Measurements from ENCODE around the gene P4HA3. TPM values are rescaled to one million over a fixed set of nuclear protein-coding genes. Genes with fewer than 3 reads are reported as not detected.
"Not testable (repeated sequence)": the region's sequence is repeated elsewhere in the genome, so short reads cannot be mapped to it uniquely, and the experiment has no call there.

P4HA3 gene
- total RNA-seq (2014; rRNA removed; shearing (Covaris generic)): 0.14 TPM in 1 of 2 replicates, not detected in the other

DNA sequence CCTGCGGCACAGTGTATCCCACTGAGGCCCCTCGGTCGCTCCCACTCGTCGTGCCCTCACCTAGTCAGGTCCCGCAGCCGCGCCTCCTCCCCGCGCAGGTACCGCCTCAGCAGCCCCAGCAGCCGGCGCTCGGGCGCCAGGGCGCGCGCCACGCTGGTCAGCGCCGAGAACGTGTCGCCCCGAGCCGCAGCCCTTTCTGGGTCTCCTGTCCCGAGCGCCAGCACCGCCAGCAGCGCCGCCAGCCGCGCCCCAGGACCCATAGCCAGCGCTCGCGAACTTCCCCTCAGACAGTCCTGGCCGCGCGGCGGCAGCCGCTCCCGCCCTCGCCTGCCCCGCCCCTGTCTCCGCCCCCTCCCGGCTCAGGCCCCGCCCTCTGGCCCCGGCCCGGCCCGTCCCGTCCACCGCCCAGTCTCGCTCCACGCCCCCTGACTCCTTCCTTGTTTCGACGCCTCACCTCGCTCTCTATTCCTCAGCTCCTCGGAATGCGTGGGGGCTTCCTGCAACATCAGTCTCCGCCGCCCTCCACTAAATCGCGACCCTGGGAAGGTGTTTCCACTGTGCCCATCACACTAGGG is at the start of gene P4HA3:
Gene P4HA3, minus strand, starts transcription at position 289 of the 575 bp plus-strand sequence. Its CDS starts 29 bp downstream, at position 260.
- Histone ChIP-seq H3K36me3 (replicated peaks; ENCODE audit: control insufficient read depth, insufficient read depth, low read length) (no peaks in the 10 kb centered on the region), H3K27me3 (ENCODE audit: control insufficient read depth, insufficient read depth, low read length) (peaks cover 21% of the 10 kb centered on the region), H3K4me3 (ENCODE audit: insufficient read depth, low read depth, low read length) (peak within 1 kb of the TSS; percentile 43)
- DNase-seq: peak; percentile 95

- DNase-seq: no peak
- no peaks in the 10 kb centered on the region; the same call in none of the 2 replicates for H3K36me3 ChIP-seq (replicated peaks; ENCODE audit: control insufficient read depth, insufficient read depth, low read length)
- H3K4me3 ChIP-seq (ENCODE audit: insufficient read depth, low read depth, low read length): no peak overlapping the region
- no peaks in the 10 kb centered on the region for H3K27me3 ChIP-seq (ENCODE audit: control insufficient read depth, insufficient read depth, low read length)
Measured at GRCh38 chr11:74357449-74357848, 46.0 kb upstream of the P4HA3 start.

GRCh38 chr11:74355626-74356025 is 44.2 kb upstream of the P4HA3 start:
- no peaks in the 10 kb centered on the region for H3K27me3 ChIP-seq (ENCODE audit: control insufficient read depth, insufficient read depth, low read length)
- DNase-seq: no peak
- no peak overlapping the region for H3K4me3 ChIP-seq (ENCODE audit: insufficient read depth, low read depth, low read length)
- no peaks in the 10 kb centered on the region; the same call in none of the 2 replicates for H3K36me3 ChIP-seq (replicated peaks; ENCODE audit: control insufficient read depth, insufficient read depth, low read length)

GRCh38 chr11:74354036-74354435 is 42.6 kb upstream of the P4HA3 start:
- DNase-seq: no peak
- Histone ChIP-seq H3K36me3 (replicated peaks; ENCODE audit: control insufficient read depth, insufficient read depth, low read length) (no peaks in the 10 kb centered on the region; the same call in 1 of the 2 replicates), H3K4me3 (ENCODE audit: insufficient read depth, low read depth, low read length) (no peak overlapping the region), H3K27me3 (ENCODE audit: control insufficient read depth, insufficient read depth, low read length) (no peaks in the 10 kb centered on the region)

GRCh38 chr11:74347381-74347780 is 35.9 kb upstream of the P4HA3 start:
- Histone ChIP-seq H3K36me3 (replicated peaks; ENCODE audit: control insufficient read depth, insufficient read depth, low read length) (peaks cover 3% of the 10 kb centered on the region), H3K4me3 (ENCODE audit: insufficient read depth, low read depth, low read length) (no peak overlapping the region), H3K27me3 (ENCODE audit: control insufficient read depth, insufficient read depth, low read length) (no peaks in the 10 kb centered on the region)
- DNase-seq: no peak

GRCh38 chr11:74345420-74345819 is 34.0 kb upstream of the P4HA3 start:
- H3K27me3 ChIP-seq (ENCODE audit: control insufficient read depth, insufficient read depth, low read length): no peaks in the 10 kb centered on the region
- no peak for DNase-seq
- H3K36me3 ChIP-seq (replicated peaks; ENCODE audit: control insufficient read depth, insufficient read depth, low read length): peaks cover 3% of the 10 kb centered on the region
- no peak overlapping the region for H3K4me3 ChIP-seq (ENCODE audit: insufficient read depth, low read depth, low read length)

DNA sequence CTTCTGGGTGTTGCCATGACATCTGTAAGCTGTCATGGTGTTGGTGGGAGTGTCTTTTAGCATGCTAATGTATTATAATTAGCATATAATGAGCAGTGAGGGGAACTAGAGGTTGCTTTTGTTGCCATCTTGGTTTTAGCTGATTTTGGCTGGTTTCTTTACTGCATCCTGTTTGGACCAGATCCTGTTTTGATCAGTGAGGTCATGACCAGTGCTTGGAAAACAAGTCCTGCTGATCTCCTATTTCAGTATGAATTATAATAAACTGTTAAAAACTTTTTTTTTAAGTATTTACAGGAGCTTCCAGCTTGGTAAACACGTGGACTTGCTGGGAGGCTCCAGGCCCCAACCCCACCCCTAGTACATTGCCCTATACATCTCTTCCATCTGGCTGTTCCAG is 30.5 kb upstream of the P4HA3 start:
- Histone ChIP-seq H3K4me3 (ENCODE audit: insufficient read depth, low read depth, low read length) (no peak overlapping the region), H3K27me3 (ENCODE audit: control insufficient read depth, insufficient read depth, low read length) (no peaks in the 10 kb centered on the region), H3K36me3 (replicated peaks; ENCODE audit: control insufficient read depth, insufficient read depth, low read length) (peaks cover 4% of the 10 kb centered on the region)
- no peak for DNase-seq

GRCh38 chr11:74339619-74340018 is 28.2 kb upstream of the P4HA3 start:
- DNase-seq: no peak
- Histone ChIP-seq H3K36me3 (replicated peaks; ENCODE audit: control insufficient read depth, insufficient read depth, low read length) (peaks cover 3% of the 10 kb centered on the region; the same call in 1 of the 2 replicates), H3K4me3 (ENCODE audit: insufficient read depth, low read depth, low read length) (no peak overlapping the region), H3K27me3 (ENCODE audit: control insufficient read depth, insufficient read depth, low read length) (no peaks in the 10 kb centered on the region)

GRCh38 chr11:74338963-74339362 is 27.5 kb upstream of the P4HA3 start:
- peaks cover 3% of the 10 kb centered on the region; the same call in 1 of the 2 replicates for H3K36me3 ChIP-seq (replicated peaks; ENCODE audit: control insufficient read depth, insufficient read depth, low read length)
- no peaks in the 10 kb centered on the region for H3K27me3 ChIP-seq (ENCODE audit: control insufficient read depth, insufficient read depth, low read length)
- no peak for DNase-seq
- H3K4me3 ChIP-seq (ENCODE audit: insufficient read depth, low read depth, low read length): no peak overlapping the region

DNA sequence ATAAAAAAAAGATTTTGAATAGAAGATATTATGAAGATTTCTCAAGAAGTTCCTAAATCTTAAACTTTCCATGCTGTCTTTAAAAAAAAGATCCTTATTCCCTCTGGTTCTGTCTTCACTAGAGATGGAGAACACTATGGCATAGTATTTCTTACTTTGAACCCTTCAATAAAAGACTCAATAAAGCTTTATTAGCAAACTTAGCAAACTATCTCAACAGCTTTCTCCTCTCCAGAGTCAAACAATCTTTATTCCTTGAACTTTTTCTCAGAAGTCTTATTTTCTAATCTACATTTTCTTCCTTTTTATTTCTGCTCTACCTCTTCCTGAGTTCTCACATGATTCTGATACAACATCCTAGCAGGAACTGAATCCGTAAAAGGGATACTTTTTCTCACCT is 21.8 kb upstream of the P4HA3 start:
- DNase-seq: no peak
- Histone ChIP-seq H3K27me3 (ENCODE audit: control insufficient read depth, insufficient read depth, low read length) (no peaks in the 10 kb centered on the region), H3K36me3 (replicated peaks; ENCODE audit: control insufficient read depth, insufficient read depth, low read length) (peaks cover 1% of the 10 kb centered on the region; the same call in 1 of the 2 replicates), H3K4me3 (ENCODE audit: insufficient read depth, low read depth, low read length) (no peak overlapping the region)

- peaks cover 1% of the 10 kb centered on the region; the same call in 1 of the 2 replicates for H3K36me3 ChIP-seq (replicated peaks; ENCODE audit: control insufficient read depth, insufficient read depth, low read length)
- DNase-seq: no peak
- no peak overlapping the region for H3K4me3 ChIP-seq (ENCODE audit: insufficient read depth, low read depth, low read length)
- no peaks in the 10 kb centered on the region for H3K27me3 ChIP-seq (ENCODE audit: control insufficient read depth, insufficient read depth, low read length)
Measured at GRCh38 chr11:74332291-74332690, 20.9 kb upstream of the P4HA3 start.

DNA sequence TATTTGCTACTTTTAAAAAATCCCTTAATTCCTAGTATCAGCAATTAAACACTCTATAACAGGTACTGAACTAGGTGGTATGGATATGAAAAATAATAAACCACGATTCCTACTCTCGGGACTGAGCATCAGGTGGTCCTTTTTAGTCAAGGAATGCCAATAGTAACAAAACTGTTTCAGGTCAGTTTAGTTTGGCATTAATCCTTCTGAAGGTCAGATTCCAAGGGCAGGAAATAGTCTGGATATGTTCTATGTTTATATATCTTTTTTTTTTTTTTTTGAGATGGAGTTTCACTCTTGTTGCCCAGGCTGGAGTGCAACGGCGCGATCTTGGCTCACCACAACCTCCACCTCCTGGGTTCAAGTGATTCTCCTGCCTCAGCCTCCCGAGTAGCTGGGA is 19.6 kb upstream of the P4HA3 start:
- H3K36me3 ChIP-seq (replicated peaks; ENCODE audit: control insufficient read depth, insufficient read depth, low read length); H3K27me3 ChIP-seq (ENCODE audit: control insufficient read depth, insufficient read depth, low read length); DNase-seq; H3K4me3 ChIP-seq (ENCODE audit: insufficient read depth, low read depth, low read length): not testable (repeated sequence)

DNA sequence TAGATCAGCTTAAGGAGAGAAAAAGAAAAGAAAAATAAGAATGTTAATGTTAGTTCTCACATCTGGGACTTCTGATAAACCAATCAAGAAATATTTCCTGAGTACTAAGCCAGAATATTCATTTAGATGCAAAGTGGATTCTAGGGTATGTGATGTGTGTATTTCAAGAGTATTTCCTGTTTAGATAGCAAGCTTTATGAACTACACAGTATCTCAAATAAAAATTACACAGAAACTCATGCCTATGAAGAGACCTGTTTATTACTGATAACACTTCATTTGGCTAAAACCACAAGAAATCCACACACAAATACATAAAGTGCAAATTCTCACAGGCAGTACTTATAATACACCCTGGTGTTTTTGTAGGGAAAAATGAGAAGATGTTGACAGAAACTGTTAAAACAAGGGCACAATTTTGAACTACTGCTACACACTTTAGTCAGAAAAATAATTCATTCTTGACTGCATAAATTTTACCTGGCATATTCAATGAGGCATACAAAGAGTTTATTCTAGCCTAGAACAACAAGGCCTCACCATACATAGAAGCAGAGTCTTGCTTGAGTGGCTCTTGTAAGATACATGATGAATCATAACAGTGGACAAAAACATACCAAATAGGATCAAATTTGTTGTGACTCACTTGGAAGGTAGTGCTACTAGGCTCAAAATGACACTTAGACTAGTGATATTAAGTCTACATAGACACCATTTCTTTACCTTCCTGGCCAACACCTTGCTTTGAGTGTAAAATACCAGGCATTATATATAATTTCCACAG is 18.8 kb upstream of the P4HA3 start:
- Histone ChIP-seq H3K4me3 (ENCODE audit: insufficient read depth, low read depth, low read length) (no peak overlapping the region), H3K27me3 (ENCODE audit: control insufficient read depth, insufficient read depth, low read length) (no peaks in the 10 kb centered on the region), H3K36me3 (replicated peaks; ENCODE audit: control insufficient read depth, insufficient read depth, low read length) (no peaks in the 10 kb centered on the region)
- no peak for DNase-seq

- H3K36me3 ChIP-seq (replicated peaks; ENCODE audit: control insufficient read depth, insufficient read depth, low read length): no peaks in the 10 kb centered on the region
- no peaks in the 10 kb centered on the region for H3K27me3 ChIP-seq (ENCODE audit: control insufficient read depth, insufficient read depth, low read length)
- no peak overlapping the region for H3K4me3 ChIP-seq (ENCODE audit: insufficient read depth, low read depth, low read length)
- DNase-seq: no peak
Measured at GRCh38 chr11:74327076-74327475, 15.6 kb upstream of the P4HA3 start.

DNA sequence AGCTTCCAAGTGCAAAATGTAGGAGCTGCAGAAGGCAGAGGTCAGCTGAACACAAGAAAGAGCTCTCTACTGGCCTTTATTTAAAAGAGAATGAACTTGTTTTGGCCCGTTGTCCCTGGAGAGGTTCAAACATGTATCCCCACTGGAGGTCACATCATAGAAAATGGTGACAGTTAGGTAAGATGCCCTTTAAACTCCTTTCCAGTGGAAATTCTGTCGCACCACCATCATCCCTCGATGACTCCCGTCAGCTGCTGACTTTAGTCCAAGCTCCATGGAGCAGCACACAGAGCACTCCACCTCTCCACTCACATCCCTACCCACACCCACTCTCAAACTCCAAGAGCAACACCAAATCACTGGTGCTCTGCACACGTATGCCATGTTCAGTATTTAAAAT is 15.2 kb upstream of the P4HA3 start:
- H3K4me3 ChIP-seq (ENCODE audit: insufficient read depth, low read depth, low read length): no peak overlapping the region
- H3K36me3 ChIP-seq (replicated peaks; ENCODE audit: control insufficient read depth, insufficient read depth, low read length): no peaks in the 10 kb centered on the region
- no peaks in the 10 kb centered on the region for H3K27me3 ChIP-seq (ENCODE audit: control insufficient read depth, insufficient read depth, low read length)
- DNase-seq: no peak
